Measurements from ENCODE around the gene FSIP1.

FSIP1 gene

GRCh38 chr15:39639037-39639436 lies 143.6 kb downstream of the FSIP1 start:
- Histone ChIP-seq H3K4me3 (ENCODE audit: low read length) (no peak overlapping the region), H4K20me1 (ENCODE audit: control insufficient read depth, insufficient read depth, low read depth, low read length) (no peaks in the 10 kb centered on the region), H3K79me2 (ENCODE audit: control insufficient read depth, low read length) (no peaks in the 10 kb centered on the region), H3K9me3 (ENCODE audit: control insufficient read depth, insufficient read depth, low read length) (no peaks in the 10 kb centered on the region), H3K36me3 (ENCODE audit: control insufficient read depth, low read length) (no peaks in the 10 kb centered on the region), H3K9me2 (replicated peaks; ENCODE audit: control insufficient read depth, low read length) (no peaks in the 10 kb centered on the region), H3K4me2 (ENCODE audit: low read length) (no peak overlapping the region), H3K27me3 (ENCODE audit: control insufficient read depth, low read length) (peaks cover 4% of the 10 kb centered on the region; the same call in 1 of the 2 replicates), H3F3A (ENCODE audit: control insufficient read depth, insufficient read depth) (no peaks in the 10 kb centered on the region), H3K4me1 (ENCODE audit: control insufficient read depth, low read length) (no peaks in the 10 kb centered on the region), H3K27ac (ENCODE audit: low read depth, low read length) (no peak overlapping the region)
- TF ChIP-seq EZH2phosphoT487 (IDR thresholded peaks at IDR 0.05; ENCODE audit: borderline replicate concordance, low read length) (no peak), CTCF (IDR thresholded peaks at IDR 0.05; ENCODE audit: low read depth, low read length, poor library complexity, severe bottlenecking) (no peak)

- no peaks in the 10 kb centered on the region for H3K36me3 ChIP-seq (ENCODE audit: control insufficient read depth, low read length)
- TF ChIP-seq CTCF (IDR thresholded peaks at IDR 0.05; ENCODE audit: low read depth, low read length, poor library complexity, severe bottlenecking) (no peak), EZH2phosphoT487 (IDR thresholded peaks at IDR 0.05; ENCODE audit: borderline replicate concordance, low read length) (no peak)
- H3K27me3 ChIP-seq (ENCODE audit: control insufficient read depth, low read length) = peaks cover 4% of the 10 kb centered on the region; the same call in 1 of the 2 replicates
- H3K9me2 ChIP-seq (replicated peaks; ENCODE audit: control insufficient read depth, low read length) = no peaks in the 10 kb centered on the region
- no peaks in the 10 kb centered on the region for H3K9me3 ChIP-seq (ENCODE audit: control insufficient read depth, insufficient read depth, low read length)
- no peaks in the 10 kb centered on the region for H3K4me1 ChIP-seq (ENCODE audit: control insufficient read depth, low read length)
- H3K79me2 ChIP-seq (ENCODE audit: control insufficient read depth, low read length) = no peaks in the 10 kb centered on the region
- H3F3A ChIP-seq (ENCODE audit: control insufficient read depth, insufficient read depth) = no peaks in the 10 kb centered on the region
- no peak overlapping the region for H3K4me2 ChIP-seq (ENCODE audit: low read length)
- no peaks in the 10 kb centered on the region for H4K20me1 ChIP-seq (ENCODE audit: control insufficient read depth, insufficient read depth, low read depth, low read length)
- no peak overlapping the region for H3K27ac ChIP-seq (ENCODE audit: low read depth, low read length)
- no peak overlapping the region for H3K4me3 ChIP-seq (ENCODE audit: low read length)
These were observed 144.6 kb downstream of the FSIP1 start for GRCh38 chr15:39638041-39638440.

GRCh38 chr15:39631357-39631756 lies 151.3 kb downstream of the FSIP1 start:
- Histone ChIP-seq H3F3A (ENCODE audit: control insufficient read depth, insufficient read depth) (no peaks in the 10 kb centered on the region), H3K79me2 (ENCODE audit: control insufficient read depth, low read length) (no peaks in the 10 kb centered on the region), H3K4me3 (ENCODE audit: low read length) (no peak overlapping the region), H3K4me2 (ENCODE audit: low read length) (no peak overlapping the region), H3K36me3 (ENCODE audit: control insufficient read depth, low read length) (no peaks in the 10 kb centered on the region), H3K27ac (ENCODE audit: low read depth, low read length) (no peak overlapping the region), H4K20me1 (ENCODE audit: control insufficient read depth, insufficient read depth, low read depth, low read length) (no peaks in the 10 kb centered on the region), H3K27me3 (ENCODE audit: control insufficient read depth, low read length) (no peaks in the 10 kb centered on the region), H3K9me3 (ENCODE audit: control insufficient read depth, insufficient read depth, low read length) (no peaks in the 10 kb centered on the region), H3K9me2 (replicated peaks; ENCODE audit: control insufficient read depth, low read length) (no peaks in the 10 kb centered on the region), H3K4me1 (ENCODE audit: control insufficient read depth, low read length) (no peaks in the 10 kb centered on the region)
- TF ChIP-seq EZH2phosphoT487 (IDR thresholded peaks at IDR 0.05; ENCODE audit: borderline replicate concordance, low read length) (no peak), CTCF (IDR thresholded peaks at IDR 0.05; ENCODE audit: low read depth, low read length, poor library complexity, severe bottlenecking) (no peak)

- no peaks in the 10 kb centered on the region for H3K27me3 ChIP-seq (ENCODE audit: control insufficient read depth, low read length)
- no peaks in the 10 kb centered on the region for H3K36me3 ChIP-seq (ENCODE audit: control insufficient read depth, low read length)
- H3K27ac ChIP-seq (ENCODE audit: low read depth, low read length) = no peak overlapping the region
- H3K4me2 ChIP-seq (ENCODE audit: low read length) = no peak overlapping the region
- no peaks in the 10 kb centered on the region for H3F3A ChIP-seq (ENCODE audit: control insufficient read depth, insufficient read depth)
- H3K9me2 ChIP-seq (replicated peaks; ENCODE audit: control insufficient read depth, low read length) = no peaks in the 10 kb centered on the region
- H3K4me1 ChIP-seq (ENCODE audit: control insufficient read depth, low read length) = no peaks in the 10 kb centered on the region
- no peaks in the 10 kb centered on the region for H4K20me1 ChIP-seq (ENCODE audit: control insufficient read depth, insufficient read depth, low read depth, low read length)
- H3K9me3 ChIP-seq (ENCODE audit: control insufficient read depth, insufficient read depth, low read length) = no peaks in the 10 kb centered on the region
- TF ChIP-seq EZH2phosphoT487 (IDR thresholded peaks at IDR 0.05; ENCODE audit: borderline replicate concordance, low read length) (no peak), CTCF (IDR thresholded peaks at IDR 0.05; ENCODE audit: low read depth, low read length, poor library complexity, severe bottlenecking) (no peak)
- no peak overlapping the region for H3K4me3 ChIP-seq (ENCODE audit: low read length)
- no peaks in the 10 kb centered on the region for H3K79me2 ChIP-seq (ENCODE audit: control insufficient read depth, low read length)
These were observed 152.7 kb downstream of the FSIP1 start for GRCh38 chr15:39629906-39630305.

Data from DOHH2 (cell line).